KOPT-K1 (cell line): ENCODE data around the gene XYLB.
A peak's percentile ranks its signal among the peaks of the same experiment; 100 is the strongest.
"Not testable (repeated sequence)": the region's sequence is repeated elsewhere in the genome, so short reads cannot be mapped to it uniquely, and the experiment has no call there.

Experiments used
- H3K27ac ChIP-seq: fragments of 200-600 bp; sonication (generic); 2 replicates; pipeline ENCODE4 v1.5.1; 2016; ENCODE audit warnings: antibody characterized with exemption, mild to moderate bottlenecking, low read depth, low read length; ENCODE audit not compliant: poor library complexity, severe bottlenecking
- H3K36me3 ChIP-seq: fragments of 200-600 bp; sonication (generic); 2 replicates; pipeline ENCODE4 v1.5.1; 2017; ENCODE audit warnings: antibody characterized with exemption, mild to moderate bottlenecking, low read length, moderate library complexity; ENCODE audit not compliant: insufficient read depth
- H3K9me3 ChIP-seq: fragments of 200-600 bp; sonication (generic); 2 replicates; pipeline ENCODE4 v1.5.1; 2017; ENCODE audit warnings: antibody characterized with exemption, low read length, mild to moderate bottlenecking; ENCODE audit not compliant: insufficient read depth, poor library complexity, severe bottlenecking

Gene XYLB

GRCh38 chr3:38386992-38387750, 40.6 kb downstream of the XYLB start:
- no peak overlapping the region for H3K27ac ChIP-seq
- H3K9me3 ChIP-seq = peaks cover 25% of the 10 kb centered on the region
- peaks cover 78% of the 10 kb centered on the region for H3K36me3 ChIP-seq

DNA sequence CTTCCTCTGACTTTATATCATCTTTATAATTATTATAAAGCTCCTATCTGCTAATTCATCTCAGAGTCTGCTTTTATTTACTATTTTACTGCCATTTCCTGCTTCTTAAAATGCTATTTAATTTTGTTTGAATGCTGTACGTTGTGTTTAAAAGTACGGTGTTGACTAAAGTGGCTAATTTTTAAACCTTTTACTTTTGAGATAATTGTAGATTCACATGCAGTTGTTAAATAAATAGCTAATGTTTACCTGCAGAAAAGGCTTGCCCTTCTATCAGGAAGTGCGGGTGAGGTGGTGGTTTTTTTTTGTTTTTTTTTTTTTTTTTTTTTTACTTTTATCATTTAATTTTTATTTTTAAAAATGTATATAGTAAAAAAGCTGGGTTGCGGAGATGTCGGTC, 41.3 kb downstream of the XYLB start:
- Histone ChIP-seq H3K9me3 (peaks cover 25% of the 10 kb centered on the region), H3K27ac (no peak overlapping the region), H3K36me3 (peaks cover 76% of the 10 kb centered on the region)

DNA sequence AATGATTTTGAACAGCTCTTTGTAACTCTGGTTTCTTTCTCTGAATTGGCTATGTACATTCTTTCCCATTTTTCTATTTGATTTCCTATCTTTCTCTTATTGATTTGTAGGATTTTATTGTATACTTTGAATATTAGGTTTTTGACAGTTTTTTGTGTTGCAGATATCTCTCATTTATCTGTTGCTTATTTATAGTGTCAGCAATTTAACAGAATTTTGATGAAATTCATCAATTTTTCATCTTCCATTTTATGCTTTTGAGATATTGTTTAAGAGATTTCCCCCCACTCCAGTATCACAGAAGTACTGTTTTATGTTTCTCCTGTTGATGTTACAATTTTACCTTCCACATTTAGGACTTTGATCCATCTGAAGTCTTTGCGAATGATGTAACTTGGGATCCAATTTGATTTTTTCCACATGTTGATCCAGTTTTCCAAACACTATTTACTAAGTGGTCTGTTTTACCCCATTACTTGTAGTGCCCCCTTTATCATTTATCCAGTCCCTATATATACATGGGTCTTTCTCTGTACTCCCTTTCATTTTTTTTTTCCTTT, 46.1 kb downstream of the XYLB start:
- Histone ChIP-seq H3K36me3 (peaks cover 71% of the 10 kb centered on the region), H3K27ac (no peak overlapping the region), H3K9me3 (peaks cover 4% of the 10 kb centered on the region)

GRCh38 chr3:38396239-38396638, 49.7 kb downstream of the XYLB start:
- Histone ChIP-seq H3K9me3 (no peaks in the 10 kb centered on the region), H3K36me3 (peaks cover 89% of the 10 kb centered on the region), H3K27ac (no peak overlapping the region)

DNA sequence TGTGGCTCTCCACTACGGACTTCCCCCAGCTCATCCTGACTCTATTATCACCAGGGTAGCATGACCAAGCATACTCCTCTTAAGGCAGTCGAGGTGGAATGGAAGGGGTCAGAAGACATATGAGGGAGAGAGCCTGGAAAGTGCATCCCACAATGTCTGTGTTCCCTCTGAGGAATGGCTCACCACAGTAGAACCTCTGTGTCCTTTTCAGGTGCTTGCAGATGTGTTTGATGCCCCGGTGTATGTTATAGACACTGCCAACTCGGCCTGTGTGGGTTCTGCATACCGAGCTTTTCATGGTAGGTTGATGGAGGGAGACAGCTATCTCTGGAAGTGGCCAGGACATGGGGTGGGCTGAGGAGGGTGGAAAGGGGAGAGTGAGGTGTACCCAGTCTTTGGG, 50.3 kb downstream of the XYLB start:
- Histone ChIP-seq H3K9me3 (no peaks in the 10 kb centered on the region), H3K36me3 (peaks cover 89% of the 10 kb centered on the region)

GRCh38 chr3:38397320-38397719, 50.7 kb downstream of the XYLB start:
- no peaks in the 10 kb centered on the region for H3K9me3 ChIP-seq
- H3K27ac ChIP-seq = no peak overlapping the region
- H3K36me3 ChIP-seq = peaks cover 89% of the 10 kb centered on the region

More for the DNA sequence above, 50.3 kb downstream of the XYLB start:
- no peak overlapping the region for H3K27ac ChIP-seq

DNA sequence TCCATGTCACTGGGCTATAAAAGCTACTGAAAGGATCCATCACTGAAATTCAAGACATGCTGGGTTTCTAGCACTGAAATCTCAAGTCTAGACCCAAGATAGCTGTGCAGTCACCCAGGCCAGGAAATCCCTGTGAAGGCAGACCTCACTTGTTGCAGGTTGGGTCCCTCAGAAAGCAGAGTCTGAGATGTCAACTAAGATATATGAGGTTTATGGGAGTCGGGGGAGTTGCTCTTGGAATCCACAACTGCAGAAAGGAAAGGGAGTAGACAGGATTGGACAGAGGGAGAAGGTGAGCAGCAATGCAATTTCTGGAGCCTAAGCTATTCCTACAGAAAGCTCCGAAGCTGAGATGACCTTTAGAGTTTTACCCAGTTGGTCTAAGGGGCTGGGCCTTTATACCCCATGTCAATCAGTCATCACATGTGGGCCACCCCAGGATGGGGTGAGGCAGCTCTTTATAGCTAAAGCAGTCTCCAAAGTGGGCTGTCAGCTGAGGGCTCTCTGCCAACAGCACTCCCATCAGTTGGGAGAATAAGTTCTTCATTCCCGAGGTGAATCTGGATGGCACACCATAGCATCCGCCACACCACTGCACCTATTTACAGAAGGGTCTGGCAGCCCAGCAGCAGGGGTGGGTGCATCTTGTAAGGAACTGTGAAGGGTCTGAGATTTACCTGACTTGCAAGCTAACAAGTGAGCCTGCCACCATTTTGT, 54.8 kb downstream of the XYLB start:
- H3K36me3 ChIP-seq = peaks cover 93% of the 10 kb centered on the region
- H3K9me3 ChIP-seq = peaks cover 29% of the 10 kb centered on the region
- H3K27ac ChIP-seq = no peak overlapping the region

DNA sequence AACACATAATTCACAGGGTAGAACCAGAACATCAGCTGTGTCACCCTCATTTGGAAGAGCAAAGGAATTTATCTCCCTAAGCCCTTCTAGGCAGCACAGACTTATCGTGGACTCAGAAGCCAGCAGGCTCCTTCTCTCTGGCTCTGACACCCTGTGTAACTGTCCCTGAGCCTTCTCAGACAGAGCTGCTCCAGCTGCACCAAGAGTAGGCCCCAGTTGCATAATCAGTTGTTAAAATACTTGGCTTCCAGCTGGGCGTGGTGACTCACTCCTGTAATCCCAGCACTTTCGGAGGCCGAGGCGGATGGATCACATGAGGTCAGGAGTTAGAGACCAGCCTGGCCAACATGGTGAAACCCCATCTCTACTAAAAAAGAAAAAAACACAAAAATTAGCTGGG, 57.7 kb downstream of the XYLB start:
- H3K36me3 ChIP-seq = peaks cover 67% of the 10 kb centered on the region
- H3K9me3 ChIP-seq = peaks cover 29% of the 10 kb centered on the region
- H3K27ac ChIP-seq = no peak overlapping the region

DNA sequence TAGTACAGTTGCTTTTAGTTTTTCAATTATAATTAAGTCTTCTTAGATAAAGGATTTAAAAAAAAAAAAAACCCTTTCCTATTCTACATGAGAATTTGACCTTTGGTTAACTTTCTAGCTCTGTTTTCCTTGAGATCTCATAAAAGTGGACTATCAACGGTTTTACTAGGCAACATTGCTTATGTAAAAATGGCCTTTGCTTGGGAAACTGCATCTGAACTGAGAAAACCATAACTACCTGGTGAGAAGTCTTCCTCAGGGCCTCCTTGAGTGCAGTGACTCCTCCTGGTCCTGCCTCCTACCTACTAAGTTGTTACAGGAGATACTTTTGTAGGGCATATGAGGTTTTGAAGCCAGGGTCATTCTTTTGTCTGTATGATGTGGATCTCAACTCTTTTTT, 65.0 kb downstream of the XYLB start:
- peaks cover 18% of the 10 kb centered on the region for H3K9me3 ChIP-seq
- peaks cover 16% of the 10 kb centered on the region; the same call in 1 of the 2 replicates for H3K36me3 ChIP-seq
- H3K27ac ChIP-seq = no peak overlapping the region

- H3K36me3 ChIP-seq, H3K9me3 ChIP-seq: not testable (repeated sequence)
- H3K27ac ChIP-seq = peak overlapping the region; percentile 97
Observed at GRCh38 chr3:38420758-38421157, 74.2 kb downstream of the XYLB start.

- Histone ChIP-seq H3K36me3 (no peaks in the 10 kb centered on the region), H3K9me3 (no peaks in the 10 kb centered on the region), H3K27ac (peak overlapping the region; percentile 97)
Observed at GRCh38 chr3:38421679-38422336, 75.2 kb downstream of the XYLB start.

GRCh38 chr3:38426798-38427426, 80.3 kb downstream of the XYLB start:
- Histone ChIP-seq H3K9me3 (peaks cover 18% of the 10 kb centered on the region), H3K27ac (peak overlapping the region; percentile 86)
- H3K36me3 ChIP-seq = not testable (repeated sequence)

GRCh38 chr3:38432871-38433658, 86.5 kb downstream of the XYLB start:
- peaks cover 79% of the 10 kb centered on the region for H3K9me3 ChIP-seq
- H3K36me3 ChIP-seq = peaks cover 20% of the 10 kb centered on the region
- H3K27ac ChIP-seq = not testable (repeated sequence)

DNA sequence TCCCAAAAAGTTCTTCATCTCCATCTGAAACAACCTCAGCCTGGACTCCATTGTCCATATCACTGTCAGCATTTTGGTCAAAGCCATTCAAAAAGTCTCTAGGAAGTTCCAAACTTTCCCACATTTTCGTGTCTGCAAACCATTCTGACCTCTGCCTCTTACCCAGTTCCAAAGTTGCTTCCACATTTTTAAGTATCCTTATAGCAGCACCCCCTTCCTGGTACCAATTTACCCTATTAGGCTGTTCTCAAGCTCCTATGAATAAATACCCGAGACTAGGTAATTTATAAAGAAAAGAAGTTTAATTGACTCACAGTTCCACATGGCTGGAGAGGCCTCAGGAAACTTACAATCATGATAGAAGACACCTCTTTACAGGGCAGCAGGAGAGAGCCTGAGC, 87.1 kb downstream of the XYLB start:
- H3K27ac ChIP-seq = not testable (repeated sequence)
- Histone ChIP-seq H3K9me3 (peaks cover 85% of the 10 kb centered on the region), H3K36me3 (peaks cover 20% of the 10 kb centered on the region)
